ENCODE measurements around the gene TMEM132D.

- TF ChIP-seq CTCF (IDR thresholded peaks at IDR 0.05) (no peak), POLR2AphosphoS5 (IDR thresholded peaks at IDR 0.05; ENCODE audit: low read depth, low read length) (no peak)
These were observed 16.7 kb downstream of the TMEM132D start for GRCh38 chr12:129887101-129887500.
